Measurements from ENCODE around the gene CTSD.

Gene CTSD

GRCh38 chr11:1731451-1732059, 32.2 kb downstream of the CTSD start:
- no peak overlapping the region for H3K27ac ChIP-seq
- ChIA-PET POLR2A (ENCODE audit: low non-redundant PET) (no interaction called here), CTCF (no interaction called here)
- DNase-seq (ENCODE audit: low spot score), result no peak
- no peak for TF ChIP-seq CTCF (conservative IDR thresholded peaks at IDR 0.05; ENCODE audit: low read depth)

GRCh38 chr11:1730059-1730629, 33.6 kb downstream of the CTSD start:
- DNase-seq (ENCODE audit: low spot score), result no peak
- TF ChIP-seq CTCF (conservative IDR thresholded peaks at IDR 0.05; ENCODE audit: low read depth), result no peak
- ChIA-PET CTCF (no interaction called here), POLR2A (ENCODE audit: low non-redundant PET) (no interaction called here)
- H3K27ac ChIP-seq, result no peak overlapping the region

GRCh38 chr11:1729692-1730011, 34.1 kb downstream of the CTSD start:
- no peak for DNase-seq (ENCODE audit: low spot score)
- CTCF ChIA-PET, result no interaction called here
- TF ChIP-seq CTCF (conservative IDR thresholded peaks at IDR 0.05; ENCODE audit: low read depth), result no peak

GRCh38 chr11:1728931-1729691, 34.6 kb downstream of the CTSD start:
- DNase-seq (ENCODE audit: low spot score), result no peak
- TF ChIP-seq CTCF (conservative IDR thresholded peaks at IDR 0.05; ENCODE audit: low read depth), result no peak
- CTCF ChIA-PET, result no interaction called here
- no peak overlapping the region for H3K27ac ChIP-seq
- POLR2A ChIA-PET (ENCODE audit: low non-redundant PET), result no interaction called here

More at GRCh38 chr11:1729692-1730011, 34.1 kb downstream of the CTSD start:
- POLR2A ChIA-PET (ENCODE audit: low non-redundant PET), result no interaction called here
- H3K27ac ChIP-seq, result no peak overlapping the region

- CTCF ChIA-PET, result no interaction called here
- TF ChIP-seq CTCF (conservative IDR thresholded peaks at IDR 0.05; ENCODE audit: low read depth), result no peak
- no peak for DNase-seq (ENCODE audit: low spot score)
- POLR2A ChIA-PET (ENCODE audit: low non-redundant PET), result no interaction called here
- no peak overlapping the region for H3K27ac ChIP-seq
Measured at GRCh38 chr11:1728301-1728700, 35.4 kb downstream of the CTSD start.

- no peak for DNase-seq (ENCODE audit: low spot score)
- H3K27ac ChIP-seq, result no peak overlapping the region
- ChIA-PET POLR2A (ENCODE audit: low non-redundant PET) (no interaction called here), CTCF (no interaction called here)
- no peak for TF ChIP-seq CTCF (conservative IDR thresholded peaks at IDR 0.05; ENCODE audit: low read depth)
Measured at GRCh38 chr11:1727861-1728260, 35.9 kb downstream of the CTSD start.

Measured in RWPE1 (cell line).